Kidney epithelial cell (primary cell): ENCODE results near the gene TGFB3. TPM values are rescaled to one million over a fixed set of nuclear protein-coding genes. Genes with fewer than 3 reads are reported as not detected.

Experiments
- DNase-seq: peaks from one replicate; pipeline ENCODE4 v3.0.0-alpha.2; 2010; ENCODE audit warnings: low read depth
- H3K27me3 ChIP-seq: 2 replicates; pipeline ENCODE4 v1.6.0; 2011; ENCODE audit warnings: low read length; ENCODE audit not compliant: control insufficient read depth, insufficient read depth
- H3K36me3 ChIP-seq: 2 replicates; pipeline ENCODE4 v1.5.1; 2011; ENCODE audit warnings: low read length; ENCODE audit not compliant: control insufficient read depth, insufficient read depth
- H3K4me3 ChIP-seq: 2 replicates; pipeline ENCODE4 v1.5.1; 2011; ENCODE audit warnings: low read depth, mild to moderate bottlenecking, control low read depth, low read length
- total RNA-seq: library from RNA; depleted of rRNA; stranded (reverse); fragments of >200 nt; gene quantifications from 2 replicates; pipeline ENCODE4 v1.2.3, GENCODE V29; 2015
- TF ChIP-seq, protein P1 (sequence below): IDR thresholded peaks from 2 replicates; pipeline ENCODE4 v1.5.1; 2011; ENCODE audit warnings: mild to moderate bottlenecking, moderate library complexity, low read length, control low read depth, inconsistent platforms; ENCODE audit not compliant: insufficient read depth, poor library complexity, severe bottlenecking

The TGFB3 gene
- total RNA-seq, 1 donor from 2014 or later, result 3.1 TPM

DNA sequence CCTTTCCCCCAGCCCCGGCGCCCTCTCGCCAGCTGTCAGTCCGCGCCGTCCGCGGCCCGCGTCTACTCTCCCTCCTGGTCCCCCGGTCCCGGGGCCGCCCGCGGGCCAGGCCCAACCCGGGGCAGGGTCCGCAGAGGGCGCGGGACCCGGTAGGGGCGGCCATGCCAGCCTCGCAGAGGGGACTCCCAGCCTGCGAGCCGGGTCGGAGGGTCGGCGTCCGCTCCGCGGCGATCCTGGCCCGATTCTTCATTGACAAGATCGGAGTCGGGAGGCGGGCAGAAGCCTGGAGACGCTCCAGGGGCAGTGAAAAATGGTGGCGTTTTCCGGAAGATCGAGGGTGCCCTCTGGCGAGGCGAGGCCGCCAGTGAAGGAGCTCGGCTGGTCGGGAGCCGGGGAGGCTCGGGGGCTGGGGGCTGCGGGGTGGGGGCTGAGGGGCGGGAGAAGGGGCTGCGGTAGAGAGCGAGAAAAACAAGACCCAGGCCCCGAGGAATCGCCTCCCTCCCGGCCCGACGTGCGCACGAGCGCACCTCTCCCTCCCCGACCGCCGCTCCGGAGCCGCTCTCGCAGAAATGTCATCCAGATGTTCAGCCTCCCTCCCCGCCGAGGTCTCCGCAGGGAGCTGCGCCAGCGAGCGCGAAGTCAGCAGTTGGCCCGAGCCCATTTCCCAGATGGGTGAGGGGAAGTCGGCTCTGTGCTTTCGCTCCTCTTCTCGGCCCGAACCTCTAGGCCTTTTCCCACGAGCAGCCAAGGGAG, 647 bp upstream of the TGFB3 start:
- Histone ChIP-seq H3K4me3 (peak overlapping the region; percentile 67), H3K36me3 (no peaks in the 10 kb centered on the region), H3K27me3 (peaks cover 3% of the 10 kb centered on the region)
- DNase-seq, result no peak
- TF ChIP-seq, protein P1, sequence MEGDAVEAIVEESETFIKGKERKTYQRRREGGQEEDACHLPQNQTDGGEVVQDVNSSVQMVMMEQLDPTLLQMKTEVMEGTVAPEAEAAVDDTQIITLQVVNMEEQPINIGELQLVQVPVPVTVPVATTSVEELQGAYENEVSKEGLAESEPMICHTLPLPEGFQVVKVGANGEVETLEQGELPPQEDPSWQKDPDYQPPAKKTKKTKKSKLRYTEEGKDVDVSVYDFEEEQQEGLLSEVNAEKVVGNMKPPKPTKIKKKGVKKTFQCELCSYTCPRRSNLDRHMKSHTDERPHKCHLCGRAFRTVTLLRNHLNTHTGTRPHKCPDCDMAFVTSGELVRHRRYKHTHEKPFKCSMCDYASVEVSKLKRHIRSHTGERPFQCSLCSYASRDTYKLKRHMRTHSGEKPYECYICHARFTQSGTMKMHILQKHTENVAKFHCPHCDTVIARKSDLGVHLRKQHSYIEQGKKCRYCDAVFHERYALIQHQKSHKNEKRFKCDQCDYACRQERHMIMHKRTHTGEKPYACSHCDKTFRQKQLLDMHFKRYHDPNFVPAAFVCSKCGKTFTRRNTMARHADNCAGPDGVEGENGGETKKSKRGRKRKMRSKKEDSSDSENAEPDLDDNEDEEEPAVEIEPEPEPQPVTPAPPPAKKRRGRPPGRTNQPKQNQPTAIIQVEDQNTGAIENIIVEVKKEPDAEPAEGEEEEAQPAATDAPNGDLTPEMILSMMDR, result peak; percentile 69

DNA sequence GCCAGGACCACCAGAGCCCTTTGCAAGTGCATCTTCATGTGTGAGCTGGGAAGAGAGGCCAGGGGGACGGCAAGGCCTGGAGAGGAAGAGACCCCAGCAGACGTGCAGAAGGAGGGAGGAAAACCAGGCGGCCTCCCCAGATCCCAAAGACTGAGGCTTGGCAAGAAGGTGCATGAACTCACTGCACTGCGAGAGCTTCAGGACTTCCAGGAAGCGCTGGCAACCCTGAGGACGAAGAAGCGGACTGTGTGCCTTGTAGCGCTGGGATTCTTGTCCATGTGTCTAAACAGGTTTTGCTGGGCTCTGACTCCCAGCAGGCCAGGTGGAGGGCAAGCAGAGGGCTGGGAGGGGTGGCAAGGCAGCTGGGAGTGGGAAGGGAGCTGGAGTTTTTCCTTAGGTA, 939 bp downstream of the TGFB3 start:
- DNase-seq, result no peak
- no peaks in the 10 kb centered on the region for H3K36me3 ChIP-seq
- H3K4me3 ChIP-seq, result no peak overlapping the region
- H3K27me3 ChIP-seq, result peaks cover 3% of the 10 kb centered on the region
- TF ChIP-seq, protein P1, result no peak

DNA sequence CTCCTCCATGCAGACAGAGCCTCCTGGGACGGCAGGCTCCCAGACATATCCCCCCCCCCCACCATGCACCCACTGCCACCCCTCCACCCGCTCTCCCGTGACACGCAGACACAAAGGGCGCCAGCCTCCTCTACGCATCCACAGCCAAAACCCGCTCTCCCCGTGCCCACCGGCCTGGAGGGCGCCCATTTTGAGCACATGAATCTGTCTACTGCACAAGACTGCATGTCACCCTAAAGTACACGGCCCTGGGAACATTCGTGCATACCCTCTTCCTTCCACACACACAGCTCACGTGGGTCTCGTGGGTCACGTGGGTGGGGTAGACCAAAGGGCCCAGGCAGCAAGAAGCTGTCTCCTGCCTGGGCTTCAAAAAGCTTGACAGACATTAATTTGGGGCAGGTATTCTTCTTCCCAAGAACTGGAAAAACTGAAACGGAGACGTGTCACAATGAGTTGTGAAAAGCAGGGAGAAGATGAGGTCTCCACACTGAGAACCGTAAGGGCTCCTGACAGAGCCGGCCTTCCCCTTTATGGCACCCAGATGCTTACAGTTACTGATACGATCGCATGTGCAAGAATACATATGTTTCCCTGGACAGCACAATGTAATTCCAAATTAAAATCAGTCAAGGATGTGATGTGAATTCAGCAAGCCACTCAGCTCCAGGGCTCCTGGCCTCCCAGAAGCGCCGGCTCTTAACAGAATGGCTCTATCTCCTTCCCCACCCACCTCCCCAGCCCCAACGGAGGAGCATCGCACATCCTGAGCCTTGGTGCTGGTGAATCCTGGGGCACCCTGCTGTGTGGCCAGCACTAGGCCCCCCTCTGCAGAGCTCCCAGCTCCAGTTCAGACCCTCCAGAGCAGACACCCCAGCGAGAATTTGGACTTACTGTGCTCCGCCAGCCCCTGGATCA, 1.9 kb downstream of the TGFB3 start:
- TF ChIP-seq, protein P1, result no peak
- DNase-seq, result no peak
- Histone ChIP-seq H3K27me3 (peaks cover 3% of the 10 kb centered on the region), H3K36me3 (no peaks in the 10 kb centered on the region), H3K4me3 (no peak overlapping the region)

DNA sequence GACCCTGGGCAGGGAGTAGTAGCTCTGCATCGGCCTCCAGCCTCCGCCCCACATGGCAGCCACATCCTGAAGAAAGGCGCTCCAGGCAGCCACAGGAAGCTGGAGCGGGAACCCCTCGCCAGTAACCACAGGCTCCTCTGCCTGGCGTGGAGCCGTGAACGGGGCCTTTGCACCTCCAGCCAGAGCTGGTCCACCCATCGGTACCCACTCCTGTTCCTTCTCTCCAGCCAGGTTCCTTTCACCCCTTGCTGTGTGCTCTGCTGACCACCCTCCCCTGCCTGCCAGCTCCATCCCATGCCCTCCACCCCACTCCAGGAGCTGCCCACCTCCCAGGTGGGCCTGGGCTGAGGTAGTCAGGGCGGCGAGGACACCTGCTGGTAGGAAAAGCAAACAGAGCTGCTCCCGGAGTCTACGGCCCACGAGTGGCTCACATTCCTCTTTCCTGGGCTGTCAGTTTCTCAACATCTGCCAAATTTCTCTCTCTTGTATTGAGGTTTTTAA, 2.7 kb downstream of the TGFB3 start:
- Histone ChIP-seq H3K27me3 (peaks cover 3% of the 10 kb centered on the region), H3K4me3 (no peak overlapping the region), H3K36me3 (no peaks in the 10 kb centered on the region)
- TF ChIP-seq, protein P1, result peak; percentile 79
- no peak for DNase-seq

- TF ChIP-seq, protein P1, result no peak
- Histone ChIP-seq H3K4me3 (no peak overlapping the region), H3K36me3 (no peaks in the 10 kb centered on the region), H3K27me3 (peaks cover 3% of the 10 kb centered on the region)
- DNase-seq, result no peak
Observed at GRCh38 chr14:75978249-75978731, 3.5 kb downstream of the TGFB3 start.
